GM21717 (cell line): Measurements from ENCODE around the gene HBS1L.

Experiments
- ATAC-seq: cut with Tn5 transposase; IDR thresholded peaks from one replicate; pipeline ENCODE4 v1.9.1; 2021; ENCODE audit warnings: mild to moderate bottlenecking, moderate library complexity; ENCODE audit not compliant: unreplicated experiment

Gene HBS1L

DNA sequence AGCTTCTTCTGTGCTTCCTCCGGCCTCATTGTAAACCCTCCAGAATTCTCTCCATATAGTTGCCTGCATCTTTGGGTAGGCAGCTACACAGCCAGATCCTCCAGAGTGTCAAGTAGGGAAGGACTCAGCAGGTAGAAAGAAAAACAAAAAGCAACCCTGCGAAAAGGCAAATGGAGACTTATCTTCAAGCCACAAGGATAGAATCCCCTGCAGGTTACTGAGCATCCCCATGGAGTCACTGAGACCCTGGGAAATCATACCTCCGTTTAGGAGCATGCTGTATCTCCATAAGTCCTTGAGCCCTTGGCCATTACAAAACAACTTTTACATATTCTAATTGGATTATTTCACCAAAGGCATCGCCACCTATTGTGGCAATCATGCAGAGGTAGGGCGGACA, 133.3 kb downstream of the HBS1L start:
- no peak for ATAC-seq

DNA sequence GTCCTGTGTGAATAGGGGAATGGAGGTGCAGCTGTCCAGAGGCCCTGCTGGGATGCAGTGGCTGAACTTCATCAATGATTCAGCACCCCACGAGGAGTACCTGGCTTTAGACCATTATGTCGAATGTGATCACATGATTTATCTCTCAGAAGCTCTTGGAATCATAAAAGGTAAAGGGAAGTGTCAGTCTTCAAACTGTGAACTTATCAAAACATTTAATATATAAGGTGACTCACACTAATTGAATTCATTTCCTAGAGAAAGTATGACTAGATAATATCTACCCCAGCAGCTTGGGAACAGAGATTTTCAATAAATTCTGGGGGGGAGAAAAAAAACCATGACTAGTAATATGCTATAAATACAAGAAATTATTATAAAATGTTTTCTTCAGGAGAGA, 134.2 kb downstream of the HBS1L start:
- no peak for ATAC-seq

GRCh38 chr6:134918418-134918961, 136.1 kb downstream of the HBS1L start:
- ATAC-seq: no peak

GRCh38 chr6:134911547-134911946, 143.1 kb downstream of the HBS1L start:
- ATAC-seq: no peak

- ATAC-seq: no peak
These were observed 144.1 kb downstream of the HBS1L start for GRCh38 chr6:134910593-134910935.
